GM18951 (cell line): ENCODE measurements around the gene SH3PXD2A.

ENCODE experiments used
- POLR2A ChIP-seq: IDR thresholded peaks from 4 replicates; pipeline ENCODE4 v1.6.1; 2011; ENCODE audit warnings: mild to moderate bottlenecking; ENCODE audit not compliant: insufficient read length, insufficient read depth; ENCODE audit errors: extremely low read depth
- in situ Hi-C: fragments of 300-500 bp; cut with MboI; formaldehyde crosslinking; loops from one replicate; pipeline ENCODE4 v1.12.0; 2022; ENCODE audit warnings: low sequenced_read_pairs, mixed read lengths, inconsistent platforms; ENCODE audit not compliant: unreplicated experiment

SH3PXD2A gene

DNA sequence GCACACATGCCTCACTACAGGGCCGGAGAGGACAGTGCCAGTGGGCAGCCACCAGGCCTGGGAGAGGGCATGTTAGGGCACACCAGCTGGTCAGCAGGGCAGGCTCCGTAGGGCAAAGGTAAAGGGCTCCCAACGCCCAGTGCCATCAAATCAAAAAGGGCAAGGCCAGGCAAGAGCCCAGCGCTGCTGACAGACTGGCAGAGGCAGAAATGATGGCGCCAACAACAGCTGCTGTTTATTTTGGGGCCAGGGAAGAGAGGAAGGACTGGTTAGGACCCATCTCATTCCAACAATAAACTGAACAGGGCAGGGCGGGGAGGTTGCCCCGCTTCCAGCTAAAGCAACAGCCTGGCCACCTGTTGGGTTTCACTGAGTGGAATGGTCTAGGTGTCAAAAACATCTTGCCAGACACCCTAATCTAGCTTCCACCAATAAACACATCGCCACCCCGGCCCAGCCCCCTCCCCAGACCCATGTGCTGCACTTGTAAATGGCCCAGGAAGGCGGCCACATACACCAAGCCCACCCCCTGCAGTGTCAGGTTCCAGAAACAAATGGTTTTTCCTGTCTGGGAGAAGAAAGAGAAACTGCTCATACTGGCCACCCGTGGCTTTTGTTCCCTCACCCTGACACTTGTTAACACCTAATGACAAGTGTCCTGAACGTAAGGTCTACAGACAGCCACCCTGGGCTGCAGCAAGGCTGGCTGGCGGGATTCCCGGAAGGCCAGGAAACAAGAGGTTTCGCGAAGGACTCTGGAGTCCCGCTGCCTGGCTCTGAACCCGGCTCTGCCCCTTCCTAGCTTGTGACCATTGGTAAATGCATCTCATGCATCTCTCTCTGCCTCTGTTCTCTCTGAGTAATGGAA is 15.3 kb downstream of the SH3PXD2A start:
- in situ Hi-C loops = no loop called here
- TF ChIP-seq POLR2A = no peak

DNA sequence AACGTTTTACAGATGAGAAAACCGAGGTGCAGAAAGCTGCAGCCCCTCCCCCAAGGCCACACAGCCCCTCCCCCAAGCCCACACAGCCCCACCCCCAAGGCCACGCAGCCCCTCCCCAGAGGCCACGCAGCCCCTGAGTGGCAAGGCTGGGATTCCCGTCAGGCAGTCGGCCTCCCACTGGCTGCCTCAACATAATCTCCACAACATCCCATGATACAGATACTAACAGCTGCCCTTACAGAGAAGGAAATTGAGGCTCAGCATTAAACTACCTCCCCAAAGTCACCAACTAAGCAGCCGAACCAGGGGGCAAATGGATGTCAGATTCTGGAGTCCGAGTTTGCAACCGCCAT is 15.9 kb downstream of the SH3PXD2A start:
- TF ChIP-seq POLR2A = no peak
- in situ Hi-C loops = no loop called here

DNA sequence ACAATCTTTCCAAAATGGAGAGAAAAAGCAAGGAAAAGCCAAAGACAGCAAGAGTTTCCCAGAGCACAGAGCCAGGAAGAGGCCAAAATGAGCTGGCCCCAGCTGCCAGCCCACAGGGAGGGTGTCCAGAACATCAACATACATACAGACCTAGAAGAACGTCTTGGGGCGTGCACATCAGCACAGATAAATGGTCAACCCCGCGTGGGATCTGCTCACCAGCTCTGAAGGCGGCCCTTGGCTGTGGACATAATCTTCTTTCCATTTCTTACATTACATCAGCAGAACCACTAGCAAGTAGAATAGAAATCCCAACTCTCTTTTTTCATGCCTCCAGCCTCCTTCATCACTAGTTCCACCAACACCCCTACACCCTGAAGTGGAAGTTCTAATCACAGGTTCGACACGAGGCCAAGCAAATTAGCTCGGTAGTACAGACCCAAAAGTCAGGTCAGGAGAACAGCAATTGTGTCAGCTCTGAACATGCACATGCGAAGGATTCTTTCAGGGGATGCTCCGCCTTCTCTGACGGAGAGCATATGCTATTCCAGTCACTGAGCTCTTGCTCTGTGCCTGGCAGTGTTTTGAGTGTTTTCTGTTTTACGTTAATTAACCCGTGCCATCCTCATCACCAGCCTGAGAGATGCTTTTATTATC is 16.4 kb downstream of the SH3PXD2A start:
- in situ Hi-C loops = no loop called here

DNA sequence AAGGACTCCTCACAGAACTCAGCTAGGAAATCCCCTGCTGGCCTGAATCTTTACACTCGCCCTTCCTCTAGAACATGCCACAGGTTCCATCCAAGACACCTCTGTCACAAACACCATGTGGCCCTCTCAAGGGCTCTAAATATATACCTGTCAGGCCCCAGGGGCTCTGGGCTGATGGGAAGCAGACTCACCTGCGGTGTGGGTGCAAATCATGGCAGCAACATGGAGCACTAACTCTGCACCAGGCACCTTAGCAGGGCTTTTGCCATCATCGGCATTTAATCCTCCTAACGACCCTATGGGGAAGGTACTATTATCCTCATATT is 17.3 kb downstream of the SH3PXD2A start:
- no peak for TF ChIP-seq POLR2A
- in situ Hi-C loops = no loop called here

More for the DNA sequence above, 16.4 kb downstream of the SH3PXD2A start:
- no peak for TF ChIP-seq POLR2A

DNA sequence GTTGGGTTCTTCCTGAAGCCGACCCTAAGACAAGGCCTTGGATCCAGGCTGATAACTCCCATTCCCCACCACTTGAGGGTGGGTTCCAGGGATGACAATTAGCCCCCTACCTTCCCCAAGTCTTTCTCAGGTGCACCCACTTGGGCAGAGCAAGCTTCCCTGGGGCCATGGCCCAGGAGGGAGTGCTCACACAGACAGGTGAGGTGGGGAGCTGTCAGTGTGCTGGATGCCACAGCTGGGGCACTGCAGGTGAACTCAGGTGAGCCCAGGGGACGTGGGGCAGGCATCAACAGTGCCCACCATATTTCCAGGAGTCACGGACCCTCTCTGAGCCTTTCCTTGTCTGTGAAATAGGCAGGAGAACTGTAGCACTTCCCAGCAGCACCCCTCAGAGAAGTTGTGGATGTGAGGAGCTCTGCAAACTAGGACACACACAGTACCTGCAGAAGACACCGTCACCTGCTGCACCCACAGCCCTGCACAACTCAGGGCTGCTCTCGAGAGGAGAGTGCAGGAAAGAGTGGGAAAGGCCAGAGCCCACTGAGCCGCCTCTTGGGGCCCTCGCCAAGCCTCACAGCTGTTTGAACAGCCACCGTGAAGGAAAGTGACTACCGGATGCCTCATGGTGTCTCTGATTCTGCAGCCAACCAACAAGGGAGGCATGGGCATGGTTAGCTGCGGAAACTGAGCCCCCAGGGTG is 17.9 kb downstream of the SH3PXD2A start:
- no peak for TF ChIP-seq POLR2A
- in situ Hi-C loops = no loop called here

DNA sequence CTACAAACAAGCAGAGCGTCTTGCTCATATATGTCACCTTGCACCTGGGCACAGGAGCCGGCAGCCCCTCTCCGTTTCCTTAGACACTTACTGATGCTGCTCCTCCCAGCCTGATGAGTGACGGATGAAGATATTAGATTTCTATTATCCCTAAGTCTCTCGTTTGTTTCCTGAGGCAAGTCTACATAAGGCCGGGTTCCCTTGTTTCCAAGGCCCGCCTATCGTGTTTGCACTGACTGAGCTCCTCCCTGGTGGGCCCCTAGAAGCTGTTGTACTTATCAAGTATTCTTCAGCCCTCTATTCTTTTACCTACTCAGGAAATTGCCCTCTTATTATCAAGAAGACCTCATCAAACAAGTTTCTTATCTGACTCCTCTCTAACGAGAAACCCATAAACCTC is 18.5 kb downstream of the SH3PXD2A start:
- TF ChIP-seq POLR2A = no peak
- in situ Hi-C loops = no loop called here

DNA sequence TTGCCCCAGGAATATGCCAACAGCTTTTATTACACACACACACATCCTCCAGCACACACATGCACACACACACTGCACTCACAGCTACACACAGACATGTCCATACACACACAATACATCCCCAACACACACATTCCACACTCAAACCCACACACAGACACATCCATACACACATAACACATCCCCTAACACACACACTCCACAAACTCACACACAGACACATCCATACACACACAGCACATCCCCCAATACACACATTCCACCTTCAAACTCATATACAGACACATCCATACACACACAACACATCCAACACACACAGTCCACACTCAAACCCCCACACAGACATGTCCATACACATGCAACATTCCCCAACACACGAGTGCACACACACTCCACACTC is 19.1 kb downstream of the SH3PXD2A start:
- in situ Hi-C loops = no loop called here
- no peak for TF ChIP-seq POLR2A

DNA sequence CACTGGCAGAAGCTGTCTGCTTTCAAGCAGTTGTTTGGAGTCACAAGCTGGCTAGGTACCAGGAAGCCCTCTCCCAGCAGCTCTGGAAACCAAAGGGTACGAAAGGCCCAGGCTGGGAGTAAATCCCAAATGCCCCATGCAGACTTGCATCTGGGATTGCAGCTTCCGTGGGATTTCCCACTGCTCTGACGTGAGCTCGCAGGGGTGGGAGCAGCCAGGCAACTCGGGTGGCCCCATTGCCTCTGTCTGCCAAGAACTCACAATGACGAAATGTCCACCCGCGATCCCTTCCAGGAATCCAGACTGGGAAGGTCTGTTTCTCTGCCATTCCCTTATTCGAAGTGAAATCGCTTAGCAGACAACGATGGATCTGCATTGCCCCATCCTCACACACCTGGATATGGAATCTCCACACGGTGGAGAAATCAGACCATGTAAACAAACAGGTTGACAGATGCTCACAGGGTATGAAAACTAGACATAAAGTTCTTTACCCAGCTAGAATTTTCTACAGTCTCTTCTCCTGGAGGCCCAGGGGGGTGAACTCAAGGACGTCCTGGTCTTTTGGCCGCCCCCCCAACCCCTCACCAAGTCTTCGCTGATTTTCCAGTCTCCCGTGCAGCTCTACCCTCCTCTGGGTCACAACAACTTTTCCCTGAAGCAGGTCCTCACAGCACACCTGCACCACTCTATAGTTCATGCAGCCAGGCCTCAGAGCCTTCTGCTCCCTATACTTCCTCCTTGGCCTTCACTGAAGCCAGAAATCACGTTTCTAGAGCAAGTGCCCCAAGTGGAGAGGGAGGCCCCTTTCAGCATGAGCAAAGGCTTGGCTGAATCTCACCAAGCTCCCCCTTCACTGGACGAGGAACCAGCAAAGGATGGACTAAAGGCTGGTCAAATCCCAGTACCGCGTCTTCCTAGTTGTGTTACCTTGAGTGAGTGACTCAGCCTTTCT is 20.0 kb downstream of the SH3PXD2A start:
- in situ Hi-C loops = no loop called here

DNA sequence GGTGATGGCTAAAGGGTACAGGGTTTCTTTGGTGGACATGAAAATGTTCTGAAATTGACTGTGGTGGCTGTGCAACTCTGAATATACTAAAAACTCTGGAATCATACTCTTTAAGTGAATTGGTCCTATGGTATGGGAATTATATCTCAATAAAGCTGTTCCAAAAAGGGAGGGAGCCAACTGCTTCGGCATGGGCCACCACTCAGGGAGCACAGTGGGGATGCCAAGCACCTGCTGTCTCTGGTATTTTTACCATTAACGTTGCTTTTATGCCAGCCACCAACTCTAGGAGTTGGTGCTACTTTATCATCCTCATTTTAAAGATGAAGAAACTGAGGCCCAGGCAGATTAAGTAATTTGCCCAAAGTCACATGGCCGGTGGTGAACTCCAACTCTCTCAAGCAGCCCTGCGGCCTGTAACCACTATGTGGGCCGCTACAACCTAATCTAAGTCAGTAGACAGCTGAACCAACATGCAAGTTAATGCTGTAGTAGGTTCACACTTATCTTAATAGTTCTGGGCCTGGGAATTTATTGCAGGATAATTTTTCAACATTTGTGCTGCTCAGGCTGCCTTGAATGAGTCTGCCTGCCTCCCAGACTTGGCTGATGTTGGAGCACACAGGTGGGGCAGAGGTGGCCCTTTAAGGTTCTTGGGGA is 20.8 kb downstream of the SH3PXD2A start:
- no peak for TF ChIP-seq POLR2A
- in situ Hi-C loops = no loop called here

More for the DNA sequence above, 20.0 kb downstream of the SH3PXD2A start:
- TF ChIP-seq POLR2A = no peak

DNA sequence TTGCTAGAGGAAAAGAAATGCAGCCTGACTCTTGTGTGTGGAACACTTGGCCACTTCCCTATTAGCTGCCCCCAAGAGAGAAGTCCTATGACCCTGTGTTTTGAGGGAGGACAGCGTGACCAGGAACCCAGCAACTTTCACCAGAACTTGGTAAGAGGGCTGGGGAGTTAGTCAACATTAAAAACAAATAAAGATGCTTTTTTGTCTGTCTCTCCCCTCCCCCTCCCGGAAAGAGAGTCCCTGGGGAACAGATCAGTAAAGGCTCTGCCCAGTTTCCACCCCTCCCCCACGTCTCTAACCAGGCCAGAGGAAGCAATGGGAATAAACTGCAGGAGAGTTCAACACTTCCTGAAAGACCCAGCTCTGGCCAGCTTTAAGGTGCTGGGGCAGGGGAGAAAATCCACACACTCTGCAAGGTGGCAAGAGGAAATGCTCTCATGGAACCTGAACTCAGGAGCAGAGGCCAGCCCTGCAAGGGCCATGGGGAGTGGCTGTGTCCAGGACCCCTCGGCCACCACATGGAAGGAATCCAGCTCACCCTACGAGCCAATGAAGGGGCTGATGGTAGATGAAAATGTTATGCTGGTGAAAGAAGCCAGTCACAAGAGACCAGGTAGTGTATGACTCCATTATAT is 21.5 kb downstream of the SH3PXD2A start:
- no peak for TF ChIP-seq POLR2A
- in situ Hi-C loops = no loop called here

DNA sequence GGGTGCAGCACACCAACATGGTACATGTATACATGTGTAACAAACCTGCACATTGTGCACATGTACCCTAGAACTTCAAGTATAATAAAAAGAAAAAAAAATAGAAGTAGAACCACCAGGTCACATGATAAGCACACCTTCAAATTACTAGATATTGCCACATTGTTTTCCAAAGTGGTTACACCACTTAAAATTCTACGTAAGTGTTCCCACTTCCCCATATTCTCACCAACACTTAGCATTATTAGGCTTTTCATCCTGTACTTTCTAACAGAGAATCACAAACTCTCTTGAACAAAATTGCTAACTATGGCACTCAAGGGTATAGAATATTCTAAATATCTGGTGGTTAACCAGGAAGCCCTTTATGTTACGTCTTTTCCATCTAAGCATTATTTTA is 22.6 kb downstream of the SH3PXD2A start:
- no peak for TF ChIP-seq POLR2A
- in situ Hi-C loops = no loop called here
